GM03348 (cell line): ENCODE measurements around the gene IQCH.
A peak's percentile ranks its signal among the peaks of the same experiment; 100 is the strongest.

ENCODE experiments used
- DNase-seq: peaks from one replicate; pipeline ENCODE4 v3.0.0; 2012; ENCODE audit warnings: low spot score

IQCH gene

GRCh38 chr15:67303490-67304363 lies 49.1 kb downstream of the IQCH start:
- DNase-seq, result peak; percentile 11

GRCh38 chr15:67304778-67305177 lies 50.2 kb downstream of the IQCH start:
- DNase-seq, result no peak

DNA sequence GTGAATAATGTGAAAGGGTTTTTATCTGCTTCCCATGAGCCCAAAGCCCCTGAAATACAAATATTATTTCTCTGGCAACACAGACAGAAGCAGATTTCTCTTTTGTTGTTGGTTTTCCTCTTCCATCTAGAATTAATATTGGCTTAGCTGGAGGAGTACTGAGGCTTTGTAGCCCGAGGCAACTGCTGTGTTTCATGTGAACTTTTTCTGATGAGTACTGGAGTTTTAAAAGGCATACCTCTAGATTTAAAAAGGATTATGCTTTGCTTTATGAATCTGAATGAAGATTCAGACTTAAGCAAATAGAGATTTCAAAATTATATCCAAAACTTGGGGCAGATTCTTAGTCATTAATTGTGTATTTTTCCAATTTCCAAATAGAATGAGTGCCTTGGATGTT lies 50.9 kb downstream of the IQCH start:
- DNase-seq, result no peak

DNA sequence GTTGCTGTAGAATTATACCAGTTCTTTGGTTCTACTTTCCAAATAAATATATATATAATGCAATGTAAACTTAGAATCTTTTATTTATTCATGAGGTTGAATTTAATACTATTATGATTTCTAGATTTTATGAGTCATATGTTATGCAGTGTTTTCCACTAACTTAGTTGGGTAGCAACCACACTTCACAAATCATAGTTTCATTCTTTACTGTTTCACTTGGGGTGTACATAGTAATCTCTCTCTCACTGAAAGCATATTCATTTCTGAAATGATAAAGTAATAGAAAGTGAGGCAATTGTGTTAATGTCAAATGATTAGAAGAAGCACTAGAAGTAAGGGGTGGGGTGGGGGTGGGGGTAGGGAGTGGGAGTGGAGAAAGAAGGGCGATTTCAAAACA lies 52.6 kb downstream of the IQCH start:
- peak; percentile 15 for DNase-seq

DNA sequence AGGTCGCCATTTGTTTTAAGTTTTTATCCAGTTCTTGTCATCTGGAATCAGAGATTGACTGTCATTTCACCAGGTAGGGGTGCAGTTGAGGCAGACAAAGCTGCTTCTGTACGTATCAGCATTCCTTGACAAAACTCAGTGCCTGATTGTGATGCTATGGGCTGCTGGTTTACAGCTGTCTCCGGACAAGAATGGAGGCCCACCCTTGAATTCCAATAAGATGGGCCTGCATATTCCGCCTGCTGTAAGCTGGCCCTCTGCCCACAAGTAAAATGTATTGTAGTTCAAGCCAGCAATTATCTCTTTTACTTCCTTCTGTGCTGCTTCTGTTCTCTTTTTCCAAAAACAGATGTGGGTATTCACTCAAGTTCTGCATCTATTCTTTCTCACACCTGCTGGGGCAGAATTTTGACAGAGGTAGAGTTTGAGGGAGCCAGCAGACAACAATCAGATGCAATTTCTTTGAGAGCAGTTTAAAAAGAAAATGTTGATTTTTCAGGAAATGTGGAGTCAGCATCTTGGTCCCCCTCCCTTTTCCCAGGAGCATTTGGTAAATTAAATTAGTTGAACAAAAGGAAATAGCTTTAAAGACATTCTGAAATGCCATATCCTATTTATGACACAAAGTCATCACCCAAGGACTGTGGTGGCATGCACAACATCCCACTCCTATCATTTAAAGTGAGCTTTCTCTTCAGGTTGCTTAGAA lies 53.5 kb downstream of the IQCH start:
- DNase-seq, result no peak

DNA sequence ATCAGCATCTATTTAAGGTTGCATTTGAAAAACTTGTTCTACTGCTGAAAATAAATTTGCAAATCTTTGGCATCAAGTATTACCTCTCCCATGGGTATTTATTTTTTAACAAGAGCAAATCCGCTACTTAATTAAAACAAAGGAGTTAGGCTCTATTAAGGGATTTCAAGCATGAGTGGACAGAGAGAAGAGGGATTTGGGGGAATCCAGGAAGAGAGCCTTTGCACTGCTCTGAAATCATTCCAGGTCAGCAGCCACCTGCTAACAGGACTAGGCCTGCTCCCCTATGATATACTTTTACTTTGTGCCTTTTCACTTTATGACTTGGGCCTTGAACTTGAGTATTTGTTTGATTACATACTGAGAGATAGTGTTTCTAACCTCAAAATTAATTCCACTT lies 57.1 kb downstream of the IQCH start:
- no peak for DNase-seq

DNA sequence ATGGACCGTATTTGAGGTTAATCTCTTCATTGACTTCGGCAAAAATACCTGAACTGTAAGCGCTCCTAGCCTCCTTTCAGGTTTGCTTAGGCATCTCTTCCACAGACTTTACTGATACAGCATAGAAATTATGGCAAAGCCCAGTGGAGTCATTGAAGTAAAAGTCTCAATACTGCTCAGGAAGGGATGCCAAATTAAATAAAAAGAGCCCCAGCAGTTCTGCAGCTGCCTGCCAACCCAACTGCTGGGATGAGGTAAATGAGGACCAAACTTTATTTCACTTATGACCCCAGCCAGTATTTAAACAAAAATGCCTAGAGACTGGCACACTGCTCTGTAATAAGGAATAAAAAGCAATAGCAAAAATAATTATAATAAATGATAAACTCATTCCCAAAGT lies 65.4 kb downstream of the IQCH start:
- DNase-seq, result no peak

GRCh38 chr15:67321352-67321751 lies 66.8 kb downstream of the IQCH start:
- no peak for DNase-seq

- DNase-seq, result peak; percentile 6
Measured at GRCh38 chr15:67322481-67322880, 67.9 kb downstream of the IQCH start.

GRCh38 chr15:67327312-67327711 lies 72.7 kb downstream of the IQCH start:
- no peak for DNase-seq

DNA sequence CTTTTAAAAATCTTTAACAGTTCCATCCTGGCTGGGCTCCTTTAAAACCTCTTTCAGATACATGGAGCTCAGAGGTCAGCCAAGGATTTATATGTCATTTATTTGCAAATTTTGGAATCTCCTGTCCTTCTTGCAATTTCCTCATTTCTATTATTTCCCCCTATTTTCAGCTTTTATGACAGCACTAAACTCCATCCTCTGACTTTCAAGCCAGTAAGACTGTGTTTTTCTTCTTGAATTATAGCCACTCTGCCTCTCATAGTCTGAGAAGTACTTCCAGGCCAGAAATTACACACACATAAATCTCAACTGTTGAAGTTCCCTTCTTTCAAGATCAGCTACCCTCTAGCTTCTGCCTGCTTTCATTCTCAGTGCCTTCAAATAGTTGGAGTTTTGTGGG lies 73.2 kb downstream of the IQCH start:
- no peak for DNase-seq

GRCh38 chr15:67329984-67330733 lies 75.6 kb downstream of the IQCH start:
- no peak for DNase-seq

DNA sequence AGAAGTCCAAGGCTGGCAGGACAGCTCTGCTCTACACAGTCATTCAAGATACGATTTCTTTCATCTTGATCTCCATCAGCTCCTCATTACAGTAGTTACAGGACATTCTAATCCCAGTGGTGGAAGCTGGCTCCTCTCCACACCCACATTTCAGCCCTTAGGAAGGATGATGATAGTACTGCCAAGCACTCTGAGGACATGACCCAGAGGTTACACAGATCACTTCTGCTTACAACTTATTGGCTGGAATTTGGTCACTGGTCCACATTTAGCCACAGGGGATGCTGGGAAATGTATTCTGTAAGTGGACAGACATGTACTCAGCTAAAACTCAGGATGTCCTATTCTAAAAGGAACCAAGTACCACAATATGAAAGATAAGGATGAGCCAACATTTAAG lies 77.1 kb downstream of the IQCH start:
- peak; percentile 12 for DNase-seq

DNA sequence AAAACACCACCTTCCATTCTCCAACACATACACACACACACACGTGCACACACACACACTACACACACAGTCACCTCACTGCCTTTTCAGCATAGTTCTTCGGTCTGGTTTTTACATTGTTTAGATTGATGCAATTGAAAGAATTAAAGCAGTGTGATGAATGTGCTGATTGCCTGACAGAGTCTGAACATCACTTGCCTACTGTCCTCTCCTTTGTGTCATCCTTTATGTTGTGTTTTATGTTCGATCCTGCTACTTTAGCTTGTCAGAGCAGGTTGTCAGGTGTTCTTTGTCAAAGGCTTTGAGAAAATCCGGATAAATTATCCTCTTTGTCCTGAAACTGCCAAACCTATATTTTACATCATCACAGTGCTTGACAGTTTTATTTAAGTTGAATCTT lies 80.4 kb downstream of the IQCH start:
- no peak for DNase-seq

DNA sequence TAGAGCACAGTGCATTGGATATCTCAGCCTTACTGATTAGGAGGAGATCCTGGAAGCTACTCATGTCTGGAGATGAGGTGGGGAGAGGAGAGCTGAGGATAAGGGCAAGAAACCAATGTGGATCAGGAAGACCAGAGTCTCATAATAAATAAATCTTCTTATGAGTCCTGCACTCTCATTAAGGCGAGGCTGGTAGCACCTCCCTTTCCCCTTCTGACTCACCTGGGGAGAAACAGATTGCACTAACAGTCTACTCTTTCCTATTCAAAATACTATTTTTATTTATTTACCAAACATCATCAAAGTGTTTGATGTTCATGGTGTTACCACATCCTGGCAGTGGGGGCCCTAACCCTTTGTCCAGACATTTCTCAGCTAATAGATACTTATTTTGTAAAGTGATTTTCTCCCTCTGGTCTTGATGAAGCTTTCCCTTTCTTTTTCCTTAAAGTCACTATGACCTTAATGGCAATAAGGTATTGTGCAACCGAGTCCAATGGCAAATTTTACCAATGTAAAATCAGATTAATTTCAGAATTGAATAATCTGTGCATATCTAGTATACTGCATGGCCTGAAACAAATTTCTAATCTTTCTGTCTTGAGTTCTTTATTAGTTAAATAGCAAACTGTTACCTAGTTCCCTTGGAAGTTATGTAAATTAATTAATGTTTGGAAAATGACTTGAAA lies 81.1 kb downstream of the IQCH start:
- DNase-seq, result no peak

DNA sequence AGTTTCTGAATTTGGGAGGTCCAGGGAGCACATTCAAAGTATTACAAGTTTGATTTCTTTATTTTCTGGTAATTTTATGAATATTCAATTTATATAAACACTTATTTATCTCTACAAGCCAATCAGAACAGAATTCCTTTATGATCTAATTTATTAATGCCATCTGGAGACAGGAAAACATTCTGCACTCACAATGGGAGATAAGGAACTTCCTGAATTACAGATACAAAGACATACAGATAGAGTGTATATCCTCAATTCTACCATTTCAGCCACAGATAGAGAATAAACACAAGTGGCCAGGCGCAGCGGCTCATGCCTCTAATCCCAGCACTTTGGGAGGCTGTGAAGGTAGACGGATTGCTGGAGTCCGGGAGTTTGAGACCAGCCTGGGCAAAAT lies 86.0 kb downstream of the IQCH start:
- no peak for DNase-seq

GRCh38 chr15:67341539-67341938 lies 87.0 kb downstream of the IQCH start:
- DNase-seq, result no peak

GRCh38 chr15:67343206-67343605 lies 88.6 kb downstream of the IQCH start:
- no peak for DNase-seq

DNA sequence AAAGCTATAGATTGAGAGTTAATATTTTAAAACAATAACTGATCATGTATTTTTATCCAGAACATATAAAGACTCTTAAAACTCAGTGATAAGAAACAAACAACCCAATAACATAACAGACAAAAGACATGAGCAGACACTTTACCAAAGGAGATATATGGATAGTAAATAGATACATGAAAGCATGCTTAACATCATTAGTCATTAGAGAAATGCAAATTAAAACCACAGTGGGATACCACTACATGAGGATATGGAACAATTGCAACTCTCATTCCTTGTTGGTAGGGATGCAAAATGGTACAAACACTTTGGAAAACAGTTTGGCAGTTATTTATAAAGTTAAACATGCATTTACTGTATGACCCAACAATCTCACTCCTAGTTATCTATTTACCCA lies 95.0 kb downstream of the IQCH start:
- DNase-seq, result no peak

- DNase-seq, result no peak
Measured at GRCh38 chr15:67350042-67350441, 95.5 kb downstream of the IQCH start.

DNA sequence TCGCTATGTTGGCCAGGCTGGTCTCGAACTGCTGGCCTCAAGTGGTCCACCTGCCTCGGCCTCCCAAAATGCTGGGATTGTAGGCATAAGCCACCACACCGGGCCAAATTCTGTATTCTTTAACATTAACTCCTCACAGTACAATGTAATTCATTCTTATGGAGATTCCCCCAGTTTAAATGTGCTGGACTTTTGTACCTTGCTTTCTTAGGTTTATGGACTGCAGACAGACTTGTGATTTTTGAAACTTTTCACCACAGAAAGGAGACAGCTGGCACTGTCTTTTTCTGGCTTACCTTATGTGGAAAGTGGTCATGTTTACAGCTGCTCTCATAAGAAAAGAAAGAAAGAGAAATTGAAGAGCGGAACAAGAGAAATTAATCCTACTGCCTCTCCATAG lies 103.8 kb downstream of the IQCH start:
- no peak for DNase-seq

DNA sequence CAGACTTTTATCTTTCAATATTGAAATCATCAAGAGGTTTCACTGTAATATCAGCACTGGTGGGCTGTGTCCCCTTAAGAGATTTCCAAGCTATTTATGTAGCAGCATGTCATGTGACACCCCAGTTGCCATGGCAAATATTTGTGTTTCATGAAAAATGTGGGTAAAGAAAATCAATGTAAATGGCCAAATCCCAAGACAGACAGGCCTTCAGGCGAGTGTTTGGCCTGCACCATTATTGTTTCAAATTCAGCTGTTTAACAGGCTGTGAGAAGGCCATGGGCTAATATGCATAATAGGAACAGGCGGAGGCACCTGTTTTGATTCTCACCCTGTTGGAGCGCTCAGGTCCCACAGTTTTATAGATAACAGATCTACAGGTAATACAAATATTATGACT lies 104.2 kb downstream of the IQCH start:
- no peak for DNase-seq
